Activated CD4-positive, alpha-beta T cell treated with anti-CD3 and anti-CD28 coated beads, Interleukin-2, amount 10 ng/mL, durations not matched to agents 7 days and 5 days (primary cell): ENCODE data around the gene COMMD1. TPM values are rescaled to one million over a fixed set of nuclear protein-coding genes. Genes with fewer than 3 reads are reported as not detected.

ENCODE experiments used
- CTCF ChIA-PET: fragments of 350-600 bp; sonication (Branson Sonifier 250); formaldehyde crosslinking; loops from one replicate; lab custom pipeline; 2021; ENCODE audit warnings: antibody characterized with exemption; lab: Charles Lee
- POLR2A ChIA-PET: fragments of 350-600 bp; sonication (Branson Sonifier 250); formaldehyde crosslinking; loops from one replicate; lab custom pipeline; 2021; ENCODE audit warnings: antibody characterized with exemption; lab: Charles Lee
- DNase-seq: peaks from one replicate; pipeline ENCODE4 v3.0.0-alpha.2; 2020
- H3K27ac Mint-ChIP-seq: one replicate; pipeline ENCODE4 v1.8.0; 2021; ENCODE audit warnings: mild to moderate bottlenecking, moderate library complexity, mixed read lengths
- H3K27me3 Mint-ChIP-seq: one replicate; pipeline ENCODE4 v1.8.0; 2021; ENCODE audit warnings: mixed read lengths
- H3K36me3 Mint-ChIP-seq: one replicate; pipeline ENCODE4 v1.8.0; 2021; ENCODE audit warnings: low read depth, mixed read lengths
- H3K4me1 Mint-ChIP-seq: one replicate; pipeline ENCODE4 v1.8.0; 2021; ENCODE audit warnings: mixed read lengths
- H3K4me3 Mint-ChIP-seq: one replicate; pipeline ENCODE4 v1.8.0; 2021; ENCODE audit warnings: mild to moderate bottlenecking, moderate library complexity, mixed read lengths
- H3K9me3 Mint-ChIP-seq: one replicate; pipeline ENCODE4 v1.8.0; 2021; ENCODE audit warnings: mixed read lengths
- total RNA-seq, 2 experiments: library from RNA; stranded (reverse); gene quantifications; one replicate each; pipeline ENCODE4 v1.2.3, GENCODE V29; 2021

COMMD1 gene
- total RNA-seq, 2 experiments from 2014 or later = 29.1 to 30.6 TPM

GRCh38 chr2:62046141-62046540 lies 140.7 kb downstream of the COMMD1 start:
- ChIA-PET POLR2A (no interaction called here), CTCF (no interaction called here)
- no peak for DNase-seq
- Mint-ChIP-seq H3K27ac (no peak overlapping the region), H3K9me3 (peaks cover 15% of the 10 kb centered on the region), H3K27me3 (no peaks in the 10 kb centered on the region), H3K4me1 (peaks cover 4% of the 10 kb centered on the region), H3K36me3 (peaks cover 1% of the 10 kb centered on the region), H3K4me3 (no peak overlapping the region)

GRCh38 chr2:62050456-62051045 lies 145.1 kb downstream of the COMMD1 start:
- no peak for DNase-seq
- Mint-ChIP-seq H3K4me3 (no peak overlapping the region), H3K36me3 (no peaks in the 10 kb centered on the region), H3K27me3 (no peaks in the 10 kb centered on the region), H3K4me1 (no peaks in the 10 kb centered on the region), H3K27ac (no peak overlapping the region), H3K9me3 (peaks cover 3% of the 10 kb centered on the region)
- ChIA-PET POLR2A (no interaction called here), CTCF (no interaction called here)

- Mint-ChIP-seq H3K27me3 (no peaks in the 10 kb centered on the region), H3K4me3 (no peak overlapping the region), H3K9me3 (peaks cover 3% of the 10 kb centered on the region), H3K4me1 (no peaks in the 10 kb centered on the region), H3K36me3 (no peaks in the 10 kb centered on the region), H3K27ac (no peak overlapping the region)
- CTCF ChIA-PET = no interaction called here
- DNase-seq = no peak
- POLR2A ChIA-PET = no interaction called here
Measured at GRCh38 chr2:62054029-62054791, 148.7 kb downstream of the COMMD1 start.

GRCh38 chr2:62054916-62055450 lies 149.5 kb downstream of the COMMD1 start:
- H3K36me3 Mint-ChIP-seq = no peaks in the 10 kb centered on the region
- no peak overlapping the region for H3K4me3 Mint-ChIP-seq
- ChIA-PET CTCF (no interaction called here), POLR2A (no interaction called here)
- no peaks in the 10 kb centered on the region for H3K27me3 Mint-ChIP-seq
- no peaks in the 10 kb centered on the region for H3K4me1 Mint-ChIP-seq
- no peak overlapping the region for H3K27ac Mint-ChIP-seq
- peaks cover 5% of the 10 kb centered on the region for H3K9me3 Mint-ChIP-seq
- DNase-seq = no peak

- Mint-ChIP-seq H3K27me3 (no peaks in the 10 kb centered on the region), H3K4me1 (no peaks in the 10 kb centered on the region), H3K36me3 (no peaks in the 10 kb centered on the region), H3K27ac (no peak overlapping the region), H3K4me3 (no peak overlapping the region), H3K9me3 (peaks cover 5% of the 10 kb centered on the region)
- no peak for DNase-seq
- ChIA-PET POLR2A (no interaction called here), CTCF (no interaction called here)
Measured at GRCh38 chr2:62055724-62056336, 150.4 kb downstream of the COMMD1 start.

- Mint-ChIP-seq H3K36me3 (no peaks in the 10 kb centered on the region), H3K4me3 (no peak overlapping the region), H3K27ac (no peak overlapping the region), H3K4me1 (no peaks in the 10 kb centered on the region), H3K9me3 (peaks cover 5% of the 10 kb centered on the region), H3K27me3 (no peaks in the 10 kb centered on the region)
- CTCF ChIA-PET = no interaction called here
- DNase-seq = no peak
- POLR2A ChIA-PET = no interaction called here
Measured at GRCh38 chr2:62056341-62056740, 150.9 kb downstream of the COMMD1 start.

GRCh38 chr2:62065243-62065642 lies 159.8 kb downstream of the COMMD1 start:
- POLR2A ChIA-PET = no interaction called here
- no peak overlapping the region for H3K4me3 Mint-ChIP-seq
- H3K36me3 Mint-ChIP-seq = peaks cover 3% of the 10 kb centered on the region
- DNase-seq = no peak
- H3K27me3 Mint-ChIP-seq = no peaks in the 10 kb centered on the region
- H3K27ac Mint-ChIP-seq = no peak overlapping the region
- H3K9me3 Mint-ChIP-seq = peaks cover 6% of the 10 kb centered on the region
- H3K4me1 Mint-ChIP-seq = no peaks in the 10 kb centered on the region
- CTCF ChIA-PET = no interaction called here

GRCh38 chr2:62071126-62071598 lies 165.7 kb downstream of the COMMD1 start:
- H3K27me3 Mint-ChIP-seq = no peaks in the 10 kb centered on the region

GRCh38 chr2:62071760-62072680 lies 166.5 kb downstream of the COMMD1 start:
- no peaks in the 10 kb centered on the region for H3K27me3 Mint-ChIP-seq
- no peak for DNase-seq
- peaks cover 15% of the 10 kb centered on the region for H3K9me3 Mint-ChIP-seq
- H3K4me1 Mint-ChIP-seq = no peaks in the 10 kb centered on the region
- no peak overlapping the region for H3K27ac Mint-ChIP-seq
- POLR2A ChIA-PET = no interaction called here
- peaks cover 17% of the 10 kb centered on the region for H3K36me3 Mint-ChIP-seq
- CTCF ChIA-PET = no interaction called here
- no peak overlapping the region for H3K4me3 Mint-ChIP-seq

More at GRCh38 chr2:62071126-62071598, 165.7 kb downstream of the COMMD1 start:
- Mint-ChIP-seq H3K9me3 (peaks cover 15% of the 10 kb centered on the region), H3K27ac (no peak overlapping the region), H3K36me3 (peaks cover 17% of the 10 kb centered on the region), H3K4me3 (no peak overlapping the region), H3K4me1 (no peaks in the 10 kb centered on the region)
- DNase-seq = no peak
- ChIA-PET POLR2A (no interaction called here), CTCF (no interaction called here)

- Mint-ChIP-seq H3K4me3 (no peak overlapping the region), H3K9me3 (peaks cover 13% of the 10 kb centered on the region), H3K27ac (no peak overlapping the region), H3K27me3 (no peaks in the 10 kb centered on the region), H3K36me3 (peaks cover 15% of the 10 kb centered on the region), H3K4me1 (no peaks in the 10 kb centered on the region)
- CTCF ChIA-PET = interaction anchor here (0.6 to 0.7 kb wide), 2 partner anchors 78 to 81 kb away, joined by 4 to 5 read pairs; no protein-coding TSS in a partner anchor
- POLR2A ChIA-PET = no interaction called here
- DNase-seq = no peak
Measured at GRCh38 chr2:62074233-62074632, 168.8 kb downstream of the COMMD1 start.

GRCh38 chr2:62076980-62077638 lies 171.6 kb downstream of the COMMD1 start:
- CTCF ChIA-PET = no interaction called here
- no peak overlapping the region for H3K27ac Mint-ChIP-seq
- H3K9me3 Mint-ChIP-seq = peaks cover 3% of the 10 kb centered on the region

GRCh38 chr2:62084801-62085200 lies 179.3 kb downstream of the COMMD1 start:
- Mint-ChIP-seq H3K4me3 (no peak overlapping the region), H3K36me3 (no peaks in the 10 kb centered on the region), H3K9me3 (no peaks in the 10 kb centered on the region), H3K27me3 (no peaks in the 10 kb centered on the region), H3K4me1 (no peaks in the 10 kb centered on the region), H3K27ac (no peak overlapping the region)
- CTCF ChIA-PET = no interaction called here
- POLR2A ChIA-PET = no interaction called here
- no peak for DNase-seq

More at GRCh38 chr2:62076980-62077638, 171.6 kb downstream of the COMMD1 start:
- no peak for DNase-seq
- POLR2A ChIA-PET = no interaction called here
- Mint-ChIP-seq H3K36me3 (peaks cover 9% of the 10 kb centered on the region), H3K27me3 (no peaks in the 10 kb centered on the region), H3K4me1 (no peaks in the 10 kb centered on the region), H3K4me3 (no peak overlapping the region)
